Mesothelial cell of epicardium (in vitro differentiated cells): ENCODE results near the gene MAST4. TPM values are rescaled to one million over a fixed set of nuclear protein-coding genes. Genes with fewer than 3 reads are reported as not detected.

Experiments used
- DNase-seq, 2 experiments: peaks; one replicate each; pipeline ENCODE4 v3.0.0; 2021; ENCODE audit warnings: low spot score in 2 of 2; ENCODE audit not compliant: unreplicated experiment in 2 of 2
- H3K27ac Mint-ChIP-seq: 2 replicates; pipeline ENCODE4 v1.8.0; 2021; ENCODE audit warnings: mixed read lengths
- H3K27me3 Mint-ChIP-seq: 2 replicates; pipeline ENCODE4 v1.8.0; 2021; ENCODE audit warnings: low read depth, mixed read lengths
- H3K36me3 Mint-ChIP-seq: 2 replicates; pipeline ENCODE4 v1.8.0; 2021; ENCODE audit warnings: mixed read lengths
- H3K4me1 Mint-ChIP-seq: 2 replicates; pipeline ENCODE4 v1.8.0; 2021; ENCODE audit warnings: mixed read lengths
- H3K4me3 Mint-ChIP-seq: 2 replicates; pipeline ENCODE4 v1.8.0; 2021; ENCODE audit warnings: mild to moderate bottlenecking, moderate library complexity, mixed read lengths
- H3K9me3 Mint-ChIP-seq: 2 replicates; pipeline ENCODE4 v1.8.0; 2021; ENCODE audit warnings: mixed read lengths
- total RNA-seq: library from RNA; stranded (reverse); gene quantifications from 3 replicates; pipeline ENCODE4 v1.2.1, GENCODE V29; 2021
- TF ChIP-seq, protein P1 (sequence below): fragments of 200-600 bp; sonication (generic); IDR thresholded peaks from one replicate; pipeline ENCODE4 v1.5.0; 2021; ENCODE audit warnings: antibody characterized with exemption; ENCODE audit not compliant: unreplicated experiment

The MAST4 gene
- total RNA-seq, 1 donor from 2014 or later, result 29.8 TPM

DNA sequence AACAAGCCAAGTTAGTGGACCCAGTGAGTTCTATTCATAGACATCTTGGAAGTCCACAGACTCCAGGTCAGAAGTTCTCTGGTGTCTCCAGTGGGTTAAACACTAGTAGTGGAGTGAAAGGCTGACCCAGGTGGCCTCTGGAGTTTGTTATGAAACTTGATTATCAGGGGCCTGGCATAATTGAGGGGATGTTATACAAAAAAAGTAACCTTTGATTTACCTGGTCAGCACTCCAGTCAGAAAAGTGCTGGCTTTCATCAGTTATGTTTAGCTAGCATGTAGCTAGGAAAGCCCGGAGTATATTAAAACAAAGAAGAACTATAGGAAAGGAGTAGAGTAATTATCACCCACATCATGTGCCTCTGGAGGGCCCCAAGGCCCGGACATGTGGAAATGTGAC is 429.3 kb downstream of the MAST4 start:
- no peak overlapping the region for H3K27ac Mint-ChIP-seq
- no peak for DNase-seq
- H3K9me3 Mint-ChIP-seq, result peaks cover 22% of the 10 kb centered on the region
- H3K4me1 Mint-ChIP-seq, result peaks cover 19% of the 10 kb centered on the region
- TF ChIP-seq, protein P1, sequence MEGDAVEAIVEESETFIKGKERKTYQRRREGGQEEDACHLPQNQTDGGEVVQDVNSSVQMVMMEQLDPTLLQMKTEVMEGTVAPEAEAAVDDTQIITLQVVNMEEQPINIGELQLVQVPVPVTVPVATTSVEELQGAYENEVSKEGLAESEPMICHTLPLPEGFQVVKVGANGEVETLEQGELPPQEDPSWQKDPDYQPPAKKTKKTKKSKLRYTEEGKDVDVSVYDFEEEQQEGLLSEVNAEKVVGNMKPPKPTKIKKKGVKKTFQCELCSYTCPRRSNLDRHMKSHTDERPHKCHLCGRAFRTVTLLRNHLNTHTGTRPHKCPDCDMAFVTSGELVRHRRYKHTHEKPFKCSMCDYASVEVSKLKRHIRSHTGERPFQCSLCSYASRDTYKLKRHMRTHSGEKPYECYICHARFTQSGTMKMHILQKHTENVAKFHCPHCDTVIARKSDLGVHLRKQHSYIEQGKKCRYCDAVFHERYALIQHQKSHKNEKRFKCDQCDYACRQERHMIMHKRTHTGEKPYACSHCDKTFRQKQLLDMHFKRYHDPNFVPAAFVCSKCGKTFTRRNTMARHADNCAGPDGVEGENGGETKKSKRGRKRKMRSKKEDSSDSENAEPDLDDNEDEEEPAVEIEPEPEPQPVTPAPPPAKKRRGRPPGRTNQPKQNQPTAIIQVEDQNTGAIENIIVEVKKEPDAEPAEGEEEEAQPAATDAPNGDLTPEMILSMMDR, result no peak
- H3K4me3 Mint-ChIP-seq, result no peak overlapping the region
- H3K36me3 Mint-ChIP-seq, result no peaks in the 10 kb centered on the region
- H3K27me3 Mint-ChIP-seq, result no peaks in the 10 kb centered on the region

DNA sequence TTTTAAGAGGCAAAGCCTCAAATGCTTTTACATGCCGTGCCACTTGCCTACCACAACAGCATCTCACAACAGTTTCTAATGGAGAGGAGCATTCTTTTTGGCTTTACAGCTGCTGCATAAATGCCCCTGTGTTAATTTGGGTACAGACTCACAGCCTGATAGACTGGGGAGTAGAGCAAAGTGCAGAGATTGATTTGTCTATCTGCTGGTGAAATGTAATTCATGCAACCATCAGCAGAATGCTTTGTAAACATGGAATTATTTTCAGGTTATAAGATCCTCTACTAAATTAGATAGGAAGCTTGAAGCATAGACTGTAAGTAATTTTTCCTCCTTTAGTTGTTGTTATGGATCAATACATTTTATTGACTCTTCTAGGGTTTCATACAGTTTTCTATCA is 430.1 kb downstream of the MAST4 start:
- no peak for DNase-seq
- Mint-ChIP-seq H3K27me3 (no peaks in the 10 kb centered on the region), H3K4me3 (no peak overlapping the region), H3K36me3 (no peaks in the 10 kb centered on the region), H3K4me1 (peaks cover 26% of the 10 kb centered on the region), H3K27ac (no peak overlapping the region), H3K9me3 (peaks cover 22% of the 10 kb centered on the region)
- TF ChIP-seq, protein P1, result no peak

DNA sequence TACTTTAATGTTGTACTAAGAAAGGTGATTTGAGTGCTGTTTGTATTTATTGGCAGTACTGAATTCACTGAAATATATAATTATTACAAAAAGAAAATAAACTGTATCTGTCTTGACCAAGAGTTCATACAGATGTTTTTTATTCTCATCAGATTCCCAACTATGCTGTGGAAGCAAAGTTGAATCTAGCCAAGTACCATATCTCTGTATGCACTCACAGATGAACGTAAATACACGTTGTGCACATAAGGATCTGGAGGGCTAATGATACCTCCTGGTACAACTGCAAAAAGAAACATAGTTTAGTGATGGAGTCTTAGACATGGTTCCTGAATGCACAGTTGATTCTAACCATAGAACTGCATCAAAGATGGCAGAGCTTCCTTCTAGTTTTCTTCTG is 431.0 kb downstream of the MAST4 start:
- no peak overlapping the region for H3K4me3 Mint-ChIP-seq
- peaks cover 27% of the 10 kb centered on the region for H3K4me1 Mint-ChIP-seq
- no peaks in the 10 kb centered on the region for H3K27me3 Mint-ChIP-seq
- TF ChIP-seq, protein P1, result no peak
- H3K9me3 Mint-ChIP-seq, result peaks cover 19% of the 10 kb centered on the region
- H3K27ac Mint-ChIP-seq, result no peak overlapping the region
- no peak for DNase-seq
- H3K36me3 Mint-ChIP-seq, result no peaks in the 10 kb centered on the region

DNA sequence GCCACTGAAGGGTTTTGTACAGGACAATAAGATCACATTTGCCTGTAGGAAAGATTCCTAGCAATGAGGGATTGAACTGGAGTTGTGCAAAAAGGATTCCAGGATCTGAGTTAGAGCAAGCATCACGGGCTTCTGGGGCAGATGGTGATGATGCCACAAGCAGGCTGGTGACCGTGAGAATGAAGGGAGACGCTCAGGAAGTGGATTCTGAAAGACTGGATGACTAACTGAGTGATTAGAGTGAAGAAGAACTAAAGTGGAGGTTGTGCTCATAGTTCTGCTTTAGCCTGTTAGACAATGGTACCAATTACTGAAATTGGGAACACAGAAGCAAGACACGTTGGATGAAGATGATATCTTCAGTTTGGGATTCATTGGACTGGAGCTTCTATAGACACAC is 432.2 kb downstream of the MAST4 start:
- H3K9me3 Mint-ChIP-seq, result peaks cover 14% of the 10 kb centered on the region
- H3K27ac Mint-ChIP-seq, result no peak overlapping the region
- H3K36me3 Mint-ChIP-seq, result no peaks in the 10 kb centered on the region
- TF ChIP-seq, protein P1, result no peak
- no peak overlapping the region for H3K4me3 Mint-ChIP-seq
- H3K27me3 Mint-ChIP-seq, result no peaks in the 10 kb centered on the region
- DNase-seq, result no peak
- H3K4me1 Mint-ChIP-seq, result peaks cover 37% of the 10 kb centered on the region

DNA sequence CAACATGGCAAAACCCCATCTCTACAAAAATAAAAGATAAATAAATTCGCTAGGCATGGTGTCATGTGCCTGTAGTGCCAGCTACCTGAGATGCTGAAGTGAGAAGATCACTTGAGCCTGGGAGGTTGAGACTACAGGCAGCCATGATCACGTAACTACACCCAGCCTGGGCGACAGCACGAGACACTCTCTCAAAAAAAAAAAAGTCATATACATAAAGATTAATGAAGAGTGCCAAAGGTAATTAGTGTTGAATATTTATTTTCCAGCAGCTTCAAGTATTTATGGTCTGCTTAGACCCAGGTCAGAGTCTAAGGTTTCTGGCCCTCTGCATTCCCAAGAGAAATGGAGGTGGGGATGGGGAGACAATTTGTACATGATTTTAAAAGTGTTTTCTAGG is 432.7 kb downstream of the MAST4 start:
- DNase-seq, result no peak
- H3K36me3 Mint-ChIP-seq, result no peaks in the 10 kb centered on the region
- H3K9me3 Mint-ChIP-seq, result peaks cover 9% of the 10 kb centered on the region
- H3K4me1 Mint-ChIP-seq, result peaks cover 43% of the 10 kb centered on the region
- no peak overlapping the region for H3K4me3 Mint-ChIP-seq
- no peak overlapping the region for H3K27ac Mint-ChIP-seq
- H3K27me3 Mint-ChIP-seq, result no peaks in the 10 kb centered on the region
- TF ChIP-seq, protein P1, result no peak

DNA sequence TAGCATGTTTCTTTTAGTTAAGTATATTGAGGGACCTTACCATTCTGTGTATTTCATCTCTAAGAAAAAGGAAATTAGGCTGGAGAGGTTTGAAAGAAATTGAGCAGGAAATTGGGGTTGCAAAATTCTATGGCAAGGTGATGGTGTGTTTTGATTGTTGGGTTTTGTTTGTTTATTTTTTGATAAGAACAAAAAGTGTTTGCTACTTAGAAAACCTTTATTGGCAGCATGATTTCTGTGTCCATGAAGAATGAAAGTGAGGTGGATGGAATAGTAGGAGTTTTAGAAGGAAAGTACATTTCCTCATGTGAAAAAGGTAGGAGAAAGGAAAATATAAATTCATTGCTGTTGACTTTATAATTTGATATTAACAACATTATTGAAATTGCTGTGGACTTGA is 433.3 kb downstream of the MAST4 start:
- Mint-ChIP-seq H3K4me3 (no peak overlapping the region), H3K4me1 (peaks cover 47% of the 10 kb centered on the region), H3K27ac (peak overlapping the region; percentile 68), H3K9me3 (peaks cover 8% of the 10 kb centered on the region), H3K36me3 (no peaks in the 10 kb centered on the region), H3K27me3 (no peaks in the 10 kb centered on the region)
- no peak for DNase-seq
- TF ChIP-seq, protein P1, result no peak
